IMR-90 (cell line): ENCODE results near the gene TSC2. TPM values are rescaled to one million over a fixed set of nuclear protein-coding genes. Genes with fewer than 3 reads are reported as not detected.
"Not testable (repeated sequence)": the region's sequence is repeated elsewhere in the genome, so short reads cannot be mapped to it uniquely, and the experiment has no call there.

Experiments
- ATAC-seq: fragments of 200-7000 bp; cut with Tn5 transposase; 2 replicates; pipeline ENCODE4 v1.9.1; 2020; ENCODE audit warnings: low read depth, mild to moderate bottlenecking, moderate library complexity
- BruUV-seq: library from RNA; stranded (reverse); fragments of 400-500 nt; replicated peaks from 2 replicates; lab custom pipeline; 2021; lab: Mats Ljungman, UMichigan
- CTCF ChIA-PET: fragments of 300-600 bp; formaldehyde crosslinking; extraction: SDS; loops from one replicate; lab custom pipeline; 2021; ENCODE audit warnings: antibody characterized with exemption; lab: Yijun Ruan, JAX
- POLR2A ChIA-PET: fragments of 300-600 bp; sonication (Branson Sonifier 250); formaldehyde crosslinking; loops from one replicate; lab custom pipeline; 2022; ENCODE audit warnings: antibody characterized with exemption; ENCODE audit not compliant: unreplicated experiment; lab: Charles Lee
- DNase-seq: peaks from one replicate; pipeline ENCODE4 v3.0.0; 2013
- H2AFZ ChIP-seq: replicated peaks from 2 replicates; pipeline ENCODE3; 2013; ENCODE audit warnings: low read length, mild to moderate bottlenecking; ENCODE audit not compliant: poor library complexity
- H2AK5ac ChIP-seq: 2 replicates; pipeline ENCODE4 v1.6.1; 2013; ENCODE audit warnings: low read depth, low read length, inconsistent platforms
- H2AK9ac ChIP-seq: replicated peaks from 2 replicates; pipeline ENCODE3; 2013; ENCODE audit warnings: mild to moderate bottlenecking, low read depth, low read length, moderate library complexity; ENCODE audit not compliant: poor library complexity
- H2BK120ac ChIP-seq: 2 replicates; pipeline ENCODE4 v1.6.1; 2013; ENCODE audit warnings: low read depth, low read length, inconsistent platforms
- H2BK15ac ChIP-seq: 3 replicates; pipeline ENCODE4 v1.6.1; 2013; ENCODE audit warnings: low read depth, low read length, inconsistent platforms
- H2BK20ac ChIP-seq: 2 replicates; pipeline ENCODE4 v1.6.1; 2013; ENCODE audit warnings: low read depth, mild to moderate bottlenecking, inconsistent platforms, low read length, moderate library complexity
- H2BK5ac ChIP-seq: 2 replicates; pipeline ENCODE4 v1.6.1; 2013; ENCODE audit warnings: mild to moderate bottlenecking, low read depth, low read length, inconsistent platforms; ENCODE audit not compliant: poor library complexity, severe bottlenecking
- H3K14ac ChIP-seq: replicated peaks from 2 replicates; pipeline ENCODE4 v1.6.1; 2013; ENCODE audit warnings: low read depth, low read length, inconsistent platforms
- H3K18ac ChIP-seq: 2 replicates; pipeline ENCODE4 v1.6.1; 2013; ENCODE audit warnings: low read depth, low read length, control low read depth
- H3K23ac ChIP-seq: 2 replicates; pipeline ENCODE4 v1.6.1; 2013; ENCODE audit warnings: low read depth, low read length, inconsistent platforms
- H3K27ac ChIP-seq: 2 replicates; pipeline ENCODE4 v1.5.1; 2013; ENCODE audit warnings: mild to moderate bottlenecking, control low read depth, low read length; ENCODE audit not compliant: insufficient read depth
- H3K27me3 ChIP-seq: 2 replicates; pipeline ENCODE4 v1.6.1; 2013; ENCODE audit warnings: low read length; ENCODE audit not compliant: control insufficient read depth, insufficient read depth
- H3K36me3 ChIP-seq: 2 replicates; pipeline ENCODE4 v1.6.1; 2013; ENCODE audit warnings: low read length, mixed read lengths; ENCODE audit not compliant: control insufficient read depth, insufficient read depth
- H3K4ac ChIP-seq: 2 replicates; pipeline ENCODE4 v1.6.1; 2013; ENCODE audit warnings: low read depth, low read length, inconsistent platforms
- H3K4me1 ChIP-seq: 2 replicates; pipeline ENCODE4 v1.6.1; 2013; ENCODE audit warnings: low read length, mixed read lengths; ENCODE audit not compliant: control insufficient read depth, insufficient read depth
- H3K4me2 ChIP-seq: 2 replicates; pipeline ENCODE4 v1.6.1; 2013; ENCODE audit warnings: low read depth, mild to moderate bottlenecking, control low read depth, low read length, moderate library complexity
- H3K4me3 ChIP-seq: 2 replicates; pipeline ENCODE4 v1.5.1; 2013; ENCODE audit warnings: low read depth, mild to moderate bottlenecking, control low read depth, low read length, moderate library complexity; ENCODE audit not compliant: insufficient read depth
- H3K56ac ChIP-seq: 2 replicates; pipeline ENCODE4 v1.6.1; 2013; ENCODE audit warnings: low read length, inconsistent platforms; ENCODE audit not compliant: insufficient read depth; ENCODE audit errors: extremely low read depth
- H3K79me1 ChIP-seq, 2 experiments: 2 replicates each; pipeline ENCODE4 v1.6.1; 2013; ENCODE audit warnings: low read length in 2 of 2, inconsistent platforms in 1 of 2, low read depth in 1 of 2
- H3K9ac ChIP-seq: 2 replicates; pipeline ENCODE4 v1.6.1; 2013; ENCODE audit warnings: low read depth, low read length, control low read depth
- H3K9me1 ChIP-seq: 2 replicates; pipeline ENCODE4 v1.6.1; 2013; ENCODE audit warnings: low read length, inconsistent platforms; ENCODE audit not compliant: insufficient read depth
- H3K9me3 ChIP-seq: 2 replicates; pipeline ENCODE4 v1.6.1; 2013; ENCODE audit warnings: low read length; ENCODE audit not compliant: control insufficient read depth, insufficient read depth
- H4K20me1 ChIP-seq: 2 replicates; pipeline ENCODE4 v1.6.1; 2013; ENCODE audit warnings: low read length, inconsistent platforms; ENCODE audit not compliant: insufficient read depth
- H4K5ac ChIP-seq: 2 replicates; pipeline ENCODE4 v1.6.1; 2013; ENCODE audit warnings: mild to moderate bottlenecking, low read depth, low read length, control low read depth
- H4K8ac ChIP-seq, 2 experiments: 2 replicates each; pipeline ENCODE4 v1.6.1; 2013; ENCODE audit warnings: low read depth in 2 of 2, low read length in 2 of 2, control low read depth in 1 of 2, inconsistent platforms in 1 of 2
- H4K91ac ChIP-seq: 2 replicates; pipeline ENCODE4 v1.6.1; 2013; ENCODE audit warnings: low read depth, low read length, inconsistent platforms; ENCODE audit not compliant: insufficient read depth
- WGBS, 2 experiments: methylation state at CpG; one replicate each; pipeline versions ENCODE4 v1.1.5 to v1.1.7; 2013; ENCODE audit warnings: missing lambda C conversion rate in 2 of 2; ENCODE audit not compliant: insufficient read length in 1 of 2; ENCODE audit errors: extremely low coverage in 2 of 2; 5-methylcytosine and 5-hydroxymethylcytosine counted together
- dilution Hi-C: fragments of 300-500 bp; cut with HindIII; formaldehyde crosslinking; loops from one replicate; pipeline ENCODE4 v1.14.3; 2018; ENCODE audit warnings: low sequenced_read_pairs; ENCODE audit not compliant: unreplicated experiment
- in situ Hi-C: fragments of 300-500 bp; cut with MboI; formaldehyde crosslinking; loops from 3 replicates; pipeline ENCODE4 v1.14.3; 2019; ENCODE audit warnings: low sequenced_read_pairs, inconsistent platforms, mixed read lengths
- intact Hi-C: fragments of 100-400 bp; cut with micrococcal nuclease; formaldehyde crosslinking; loops from 2 replicates; pipeline ENCODE4 v1.10.0; 2022
- polyA plus RNA-seq, 3 experiments: library from polyadenylated mRNA; depleted of rRNA; stranded (reverse); fragments of >200 nt; gene quantifications; 2 replicates each; pipeline ENCODE4 v1.2.3, GENCODE V29; 2012; ENCODE audit warnings: low replicate concordance in 1 of 3
- total RNA-seq: library from RNA; depleted of rRNA; stranded (reverse); fragments of >200 nt; gene quantifications from 2 replicates; pipeline ENCODE4 v1.2.3, GENCODE V29; 2012

The TSC2 gene
- total and polyA plus RNA-seq, 2 of the 4 experiments (the other 2 are of a cell fraction), result 31.4 to 88.6 TPM

DNA sequence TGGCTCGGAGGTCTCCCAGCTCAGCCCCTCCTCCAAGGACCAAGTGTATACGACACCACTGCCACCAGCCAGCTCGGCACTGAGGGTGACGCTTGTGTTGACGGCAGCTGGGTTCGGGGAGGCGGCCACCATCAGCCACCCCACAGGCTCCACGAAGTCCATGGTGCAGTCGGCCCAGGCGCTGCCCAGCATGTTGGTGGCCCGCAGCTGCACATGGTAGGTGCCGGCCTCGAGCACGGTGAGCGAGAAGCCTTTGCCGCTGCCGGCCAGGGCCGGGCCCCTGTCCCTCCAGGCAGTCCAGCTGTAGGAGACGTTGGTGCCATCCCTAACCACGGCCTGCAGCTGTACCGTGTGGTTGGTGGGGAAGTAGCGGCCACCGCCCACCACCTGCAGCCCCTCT lies 62.1 kb downstream of the TSC2 start:
- H2BK120ac ChIP-seq, H4K8ac ChIP-seq, H3K4me2 ChIP-seq, H3K4ac ChIP-seq, H2AK5ac ChIP-seq, H2AK9ac ChIP-seq, ATAC-seq, H3K14ac ChIP-seq, H2BK15ac ChIP-seq, dilution Hi-C loops, H4K5ac ChIP-seq, intact Hi-C loops, H3K27ac ChIP-seq, H4K91ac ChIP-seq, H2AFZ ChIP-seq, H3K56ac ChIP-seq, H3K18ac ChIP-seq, H3K9me1 ChIP-seq, H2BK20ac ChIP-seq, H3K4me1 ChIP-seq, H3K9ac ChIP-seq, POLR2A ChIA-PET, H3K27me3 ChIP-seq, DNase-seq, H3K4me3 ChIP-seq, H2BK5ac ChIP-seq, BruUV-seq, H3K23ac ChIP-seq, H3K79me1 ChIP-seq, CTCF ChIA-PET, H4K20me1 ChIP-seq, in situ Hi-C loops, H3K9me3 ChIP-seq: not testable (repeated sequence)
- H3K36me3 ChIP-seq, result peaks cover 54% of the 10 kb centered on the region
- 93% methylated on average over 3 of the region's 23 CpGs; no CpG with 5 or more reads in 1 of the 2 experiments for WGBS, 2 experiments

DNA sequence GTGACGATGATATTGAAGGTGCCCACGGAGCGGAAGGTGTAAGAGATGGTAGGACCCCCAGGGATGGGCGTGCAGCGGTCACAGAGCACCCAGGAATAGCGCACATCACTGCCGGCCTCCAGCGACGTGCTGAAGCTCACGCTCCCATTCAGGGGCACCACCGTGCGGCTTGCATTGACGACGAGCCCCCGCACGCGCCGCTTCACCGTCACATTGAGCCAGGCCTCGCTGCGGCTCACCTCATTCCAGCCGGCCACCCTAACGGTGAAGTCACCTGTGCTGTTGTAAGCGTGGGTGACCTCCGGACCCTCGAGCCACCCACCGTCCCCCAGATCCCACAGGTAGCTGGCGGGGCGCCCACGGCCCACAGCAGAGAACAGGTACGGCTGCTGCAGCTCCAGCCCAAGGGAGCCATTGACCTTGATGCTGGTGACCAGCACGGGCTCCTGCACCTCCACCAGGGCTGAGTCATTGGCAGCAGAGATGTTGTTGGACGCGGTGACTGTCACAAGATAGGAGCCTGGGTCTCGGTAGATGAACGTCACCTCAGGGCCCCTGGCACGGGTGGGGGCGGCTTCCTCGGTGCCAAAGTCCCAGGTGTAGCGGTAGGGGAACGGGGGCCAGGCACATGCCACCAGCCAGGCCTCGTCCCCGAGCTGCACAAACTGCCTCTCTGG lies 62.7 kb downstream of the TSC2 start:
- H3K4me1 ChIP-seq, H3K4me2 ChIP-seq, H3K27me3 ChIP-seq, H3K9ac ChIP-seq, ATAC-seq, H2BK120ac ChIP-seq, H2AFZ ChIP-seq, H2AK9ac ChIP-seq, H4K91ac ChIP-seq, H3K18ac ChIP-seq, H3K9me3 ChIP-seq, dilution Hi-C loops, intact Hi-C loops, CTCF ChIA-PET, H3K4me3 ChIP-seq, H3K27ac ChIP-seq, H3K23ac ChIP-seq, H3K9me1 ChIP-seq, H2AK5ac ChIP-seq, H3K56ac ChIP-seq, DNase-seq, H4K5ac ChIP-seq, BruUV-seq, H2BK15ac ChIP-seq, H2BK20ac ChIP-seq, POLR2A ChIA-PET, H3K14ac ChIP-seq, H3K79me1 ChIP-seq, H3K4ac ChIP-seq, in situ Hi-C loops, H4K8ac ChIP-seq, H4K20me1 ChIP-seq, H2BK5ac ChIP-seq: not testable (repeated sequence)
- peaks cover 56% of the 10 kb centered on the region for H3K36me3 ChIP-seq
- WGBS, 2 experiments, result 94% methylated on average over 16 of the region's 43 CpGs; no CpG with 5 or more reads in 1 of the 2 experiments
